ENCODE data around the gene INPP4A. TPM values are rescaled to one million over a fixed set of nuclear protein-coding genes. Genes with fewer than 3 reads are reported as not detected.

The INPP4A gene
- total and polyA plus RNA-seq, 10 of the 15 experiments (the other 5 are each of a cell fraction or from before 2014, with no cell fraction given) = 4.7 to 62.3 (median 36.9) TPM

DNA sequence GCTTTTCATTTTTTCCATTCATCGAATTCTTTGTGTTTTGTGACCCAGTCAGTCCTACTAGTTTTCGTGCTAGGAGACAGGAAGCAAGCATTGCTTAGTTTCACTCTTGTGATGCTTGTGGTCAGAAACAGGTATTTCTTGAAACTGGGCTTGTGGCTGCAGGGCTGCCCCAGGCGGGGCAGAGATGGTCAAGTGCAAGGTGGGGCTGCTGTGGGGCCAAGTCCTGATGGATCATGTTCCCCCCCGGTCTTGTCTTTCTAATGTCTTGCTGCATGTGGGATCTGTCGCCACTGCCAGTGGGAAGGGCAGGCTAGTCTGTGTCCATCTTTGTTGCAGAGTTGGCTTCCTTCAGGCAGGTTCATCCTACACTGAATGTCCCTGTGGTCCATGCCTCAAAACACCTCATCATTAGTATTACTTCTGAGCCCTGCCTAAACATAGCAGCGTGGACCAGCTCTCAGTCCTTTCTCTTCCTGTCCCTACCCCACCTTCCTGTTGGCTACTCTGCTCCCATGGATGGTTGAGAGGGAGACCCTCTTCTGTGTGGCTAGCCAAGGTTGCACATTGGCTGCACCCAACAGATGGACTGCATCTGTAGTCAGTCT, 38.7 kb downstream of the INPP4A start (continued):
- TF ChIP-seq, protein P1, sequence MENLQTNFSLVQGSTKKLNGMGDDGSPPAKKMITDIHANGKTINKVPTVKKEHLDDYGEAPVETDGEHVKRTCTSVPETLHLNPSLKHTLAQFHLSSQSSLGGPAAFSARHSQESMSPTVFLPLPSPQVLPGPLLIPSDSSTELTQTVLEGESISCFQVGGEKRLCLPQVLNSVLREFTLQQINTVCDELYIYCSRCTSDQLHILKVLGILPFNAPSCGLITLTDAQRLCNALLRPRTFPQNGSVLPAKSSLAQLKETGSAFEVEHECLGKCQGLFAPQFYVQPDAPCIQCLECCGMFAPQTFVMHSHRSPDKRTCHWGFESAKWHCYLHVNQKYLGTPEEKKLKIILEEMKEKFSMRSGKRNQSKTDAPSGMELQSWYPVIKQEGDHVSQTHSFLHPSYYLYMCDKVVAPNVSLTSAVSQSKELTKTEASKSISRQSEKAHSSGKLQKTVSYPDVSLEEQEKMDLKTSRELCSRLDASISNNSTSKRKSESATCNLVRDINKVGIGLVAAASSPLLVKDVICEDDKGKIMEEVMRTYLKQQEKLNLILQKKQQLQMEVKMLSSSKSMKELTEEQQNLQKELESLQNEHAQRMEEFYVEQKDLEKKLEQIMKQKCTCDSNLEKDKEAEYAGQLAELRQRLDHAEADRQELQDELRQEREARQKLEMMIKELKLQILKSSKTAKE (IDR thresholded peaks at IDR 0.05; ENCODE audit: low read depth, poor library complexity, severe bottlenecking) = peak; percentile 94
- TF ChIP-seq WRNIP1 (IDR thresholded peaks at IDR 0.05; ENCODE audit: borderline replicate concordance, low read depth, low read length) = no peak; the same call in 1 of the 2 replicates
- TF ChIP-seq TCF7 (IDR thresholded peaks at IDR 0.05; ENCODE audit: borderline replicate concordance) = no peak
- TF ChIP-seq, protein P2, sequence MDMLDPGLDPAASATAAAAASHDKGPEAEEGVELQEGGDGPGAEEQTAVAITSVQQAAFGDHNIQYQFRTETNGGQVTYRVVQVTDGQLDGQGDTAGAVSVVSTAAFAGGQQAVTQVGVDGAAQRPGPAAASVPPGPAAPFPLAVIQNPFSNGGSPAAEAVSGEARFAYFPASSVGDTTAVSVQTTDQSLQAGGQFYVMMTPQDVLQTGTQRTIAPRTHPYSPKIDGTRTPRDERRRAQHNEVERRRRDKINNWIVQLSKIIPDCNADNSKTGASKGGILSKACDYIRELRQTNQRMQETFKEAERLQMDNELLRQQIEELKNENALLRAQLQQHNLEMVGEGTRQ (IDR thresholded peaks at IDR 0.05; ENCODE audit: borderline replicate concordance, low read depth, low read length) = no peak
- peak in 1 of 2 experiments; percentile 81; a peak in 1 of 4 replicates for TF ChIP-seq CEBPB (IDR thresholded peaks at IDR 0.05; ENCODE audit: borderline replicate concordance in 1 of 2, low read depth in 2 of 2, low read length in 2 of 2)
- TF ChIP-seq LARP7 (IDR thresholded peaks at IDR 0.05) = no peak
- TF ChIP-seq STAT3 (IDR thresholded peaks at IDR 0.05; ENCODE audit: low read depth, low read length) = 0 out of 2 replicates have a peak, but pooled peaks have one; percentile 62
- TF ChIP-seq, protein P3, sequence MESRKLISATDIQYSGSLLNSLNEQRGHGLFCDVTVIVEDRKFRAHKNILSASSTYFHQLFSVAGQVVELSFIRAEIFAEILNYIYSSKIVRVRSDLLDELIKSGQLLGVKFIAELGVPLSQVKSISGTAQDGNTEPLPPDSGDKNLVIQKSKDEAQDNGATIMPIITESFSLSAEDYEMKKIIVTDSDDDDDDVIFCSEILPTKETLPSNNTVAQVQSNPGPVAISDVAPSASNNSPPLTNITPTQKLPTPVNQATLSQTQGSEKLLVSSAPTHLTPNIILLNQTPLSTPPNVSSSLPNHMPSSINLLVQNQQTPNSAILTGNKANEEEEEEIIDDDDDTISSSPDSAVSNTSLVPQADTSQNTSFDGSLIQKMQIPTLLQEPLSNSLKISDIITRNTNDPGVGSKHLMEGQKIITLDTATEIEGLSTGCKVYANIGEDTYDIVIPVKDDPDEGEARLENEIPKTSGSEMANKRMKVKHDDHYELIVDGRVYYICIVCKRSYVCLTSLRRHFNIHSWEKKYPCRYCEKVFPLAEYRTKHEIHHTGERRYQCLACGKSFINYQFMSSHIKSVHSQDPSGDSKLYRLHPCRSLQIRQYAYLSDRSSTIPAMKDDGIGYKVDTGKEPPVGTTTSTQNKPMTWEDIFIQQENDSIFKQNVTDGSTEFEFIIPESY (IDR thresholded peaks at IDR 0.05) = no peak
- TF ChIP-seq RCOR1 (conservative IDR thresholded peaks at IDR 0.05; ENCODE audit: low read depth, low read length) = 0 out of 2 replicates have a peak, but pooled peaks have one; percentile 72
- TF ChIP-seq TAF1 (IDR thresholded peaks at IDR 0.05; ENCODE audit: borderline replicate concordance, low read depth, low read length) = peak; percentile 14; the same call in 1 of the 2 replicates
- peak; percentile 98 for TF ChIP-seq IRF4 (IDR thresholded peaks at IDR 0.05; ENCODE audit: low read depth, low read length)
- TF ChIP-seq SMAD1 (IDR thresholded peaks at IDR 0.05; ENCODE audit: low read depth, partially characterized antibody) = peak; percentile 74
- peak; percentile 67; the same call in 1 of the 2 replicates for TF ChIP-seq CHD1 (IDR thresholded peaks at IDR 0.05; ENCODE audit: low read depth, low read length)
- TF ChIP-seq ZZZ3 (IDR thresholded peaks at IDR 0.05; ENCODE audit: control insufficient read depth, insufficient read length, low read depth) = no peak
- peak; percentile 97 for TF ChIP-seq EED (IDR thresholded peaks at IDR 0.05; ENCODE audit: low read depth)
- peak; percentile 100 for TF ChIP-seq RUNX3 (IDR thresholded peaks at IDR 0.05; ENCODE audit: low read length)
- TF ChIP-seq HDAC2 (IDR thresholded peaks at IDR 0.05) = no peak
- TF ChIP-seq SMARCA5 (IDR thresholded peaks at IDR 0.05) = no peak
- TF ChIP-seq SMC3 (IDR thresholded peaks at IDR 0.05; ENCODE audit: borderline replicate concordance, low read length) = peak; percentile 42; the same call in 1 of the 2 replicates
- TF ChIP-seq TCF3 (IDR thresholded peaks at IDR 0.05; ENCODE audit: borderline replicate concordance, insufficient read depth, low read depth, low read length) = peak; percentile 89; the same call in 1 of the 2 replicates
- TF ChIP-seq, protein P4, sequence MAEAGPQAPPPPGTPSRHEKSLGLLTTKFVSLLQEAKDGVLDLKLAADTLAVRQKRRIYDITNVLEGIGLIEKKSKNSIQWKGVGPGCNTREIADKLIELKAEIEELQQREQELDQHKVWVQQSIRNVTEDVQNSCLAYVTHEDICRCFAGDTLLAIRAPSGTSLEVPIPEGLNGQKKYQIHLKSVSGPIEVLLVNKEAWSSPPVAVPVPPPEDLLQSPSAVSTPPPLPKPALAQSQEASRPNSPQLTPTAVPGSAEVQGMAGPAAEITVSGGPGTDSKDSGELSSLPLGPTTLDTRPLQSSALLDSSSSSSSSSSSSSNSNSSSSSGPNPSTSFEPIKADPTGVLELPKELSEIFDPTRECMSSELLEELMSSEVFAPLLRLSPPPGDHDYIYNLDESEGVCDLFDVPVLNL (IDR thresholded peaks at IDR 0.05; ENCODE audit: low read depth, low read length) = no peak
- TF ChIP-seq PAX8 (IDR thresholded peaks at IDR 0.05) = no peak
- no peak for TF ChIP-seq NFYA (IDR thresholded peaks at IDR 0.05; ENCODE audit: borderline replicate concordance, low read depth, low read length)
- peak; percentile 93; the same call in 1 of the 2 replicates for TF ChIP-seq BACH1 (IDR thresholded peaks at IDR 0.05; ENCODE audit: borderline replicate concordance)
- peak; percentile 68 for TF ChIP-seq JUNB (IDR thresholded peaks at IDR 0.05)
- peak; percentile 95 for TF ChIP-seq TCF12 (IDR thresholded peaks at IDR 0.05; ENCODE audit: low read depth, low read length)
- TF ChIP-seq MTA2 (IDR thresholded peaks at IDR 0.05; ENCODE audit: low read depth) = peak; percentile 94

Data from GM12878 (cell line).